IMR-90 (cell line): ENCODE measurements around the gene ERC2. TPM values are rescaled to one million over a fixed set of nuclear protein-coding genes. Genes with fewer than 3 reads are reported as not detected.

Source experiments
- ATAC-seq: fragments of 200-7000 bp; cut with Tn5 transposase; 2 replicates; pipeline ENCODE4 v1.9.1; 2020; ENCODE audit warnings: low read depth, mild to moderate bottlenecking, moderate library complexity
- BruUV-seq: library from RNA; stranded (reverse); fragments of 400-500 nt; replicated peaks from 2 replicates; lab custom pipeline; 2021; lab: Mats Ljungman, UMichigan
- CTCF ChIA-PET: fragments of 300-600 bp; formaldehyde crosslinking; extraction: SDS; loops from one replicate; lab custom pipeline; 2021; ENCODE audit warnings: antibody characterized with exemption; lab: Yijun Ruan, JAX
- POLR2A ChIA-PET: fragments of 300-600 bp; sonication (Branson Sonifier 250); formaldehyde crosslinking; loops from one replicate; lab custom pipeline; 2022; ENCODE audit warnings: antibody characterized with exemption; ENCODE audit not compliant: unreplicated experiment; lab: Charles Lee
- DNase-seq: peaks from one replicate; pipeline ENCODE4 v3.0.0; 2013
- H2AFZ ChIP-seq: replicated peaks from 2 replicates; pipeline ENCODE3; 2013; ENCODE audit warnings: low read length, mild to moderate bottlenecking; ENCODE audit not compliant: poor library complexity
- H2AK5ac ChIP-seq: 2 replicates; pipeline ENCODE4 v1.6.1; 2013; ENCODE audit warnings: low read depth, low read length, inconsistent platforms
- H2AK9ac ChIP-seq: replicated peaks from 2 replicates; pipeline ENCODE3; 2013; ENCODE audit warnings: mild to moderate bottlenecking, low read depth, low read length, moderate library complexity; ENCODE audit not compliant: poor library complexity
- H2BK120ac ChIP-seq: 2 replicates; pipeline ENCODE4 v1.6.1; 2013; ENCODE audit warnings: low read depth, low read length, inconsistent platforms
- H2BK15ac ChIP-seq: 3 replicates; pipeline ENCODE4 v1.6.1; 2013; ENCODE audit warnings: low read depth, low read length, inconsistent platforms
- H2BK20ac ChIP-seq: 2 replicates; pipeline ENCODE4 v1.6.1; 2013; ENCODE audit warnings: low read depth, mild to moderate bottlenecking, inconsistent platforms, low read length, moderate library complexity
- H2BK5ac ChIP-seq: 2 replicates; pipeline ENCODE4 v1.6.1; 2013; ENCODE audit warnings: mild to moderate bottlenecking, low read depth, low read length, inconsistent platforms; ENCODE audit not compliant: poor library complexity, severe bottlenecking
- H3K14ac ChIP-seq: replicated peaks from 2 replicates; pipeline ENCODE4 v1.6.1; 2013; ENCODE audit warnings: low read depth, low read length, inconsistent platforms
- H3K18ac ChIP-seq: 2 replicates; pipeline ENCODE4 v1.6.1; 2013; ENCODE audit warnings: low read depth, low read length, control low read depth
- H3K23ac ChIP-seq: 2 replicates; pipeline ENCODE4 v1.6.1; 2013; ENCODE audit warnings: low read depth, low read length, inconsistent platforms
- H3K27ac ChIP-seq: 2 replicates; pipeline ENCODE4 v1.5.1; 2013; ENCODE audit warnings: mild to moderate bottlenecking, control low read depth, low read length; ENCODE audit not compliant: insufficient read depth
- H3K27me3 ChIP-seq: 2 replicates; pipeline ENCODE4 v1.6.1; 2013; ENCODE audit warnings: low read length; ENCODE audit not compliant: control insufficient read depth, insufficient read depth
- H3K36me3 ChIP-seq: 2 replicates; pipeline ENCODE4 v1.6.1; 2013; ENCODE audit warnings: low read length, mixed read lengths; ENCODE audit not compliant: control insufficient read depth, insufficient read depth
- H3K4ac ChIP-seq: 2 replicates; pipeline ENCODE4 v1.6.1; 2013; ENCODE audit warnings: low read depth, low read length, inconsistent platforms
- H3K4me1 ChIP-seq: 2 replicates; pipeline ENCODE4 v1.6.1; 2013; ENCODE audit warnings: low read length, mixed read lengths; ENCODE audit not compliant: control insufficient read depth, insufficient read depth
- H3K4me2 ChIP-seq: 2 replicates; pipeline ENCODE4 v1.6.1; 2013; ENCODE audit warnings: low read depth, mild to moderate bottlenecking, control low read depth, low read length, moderate library complexity
- H3K4me3 ChIP-seq: 2 replicates; pipeline ENCODE4 v1.5.1; 2013; ENCODE audit warnings: low read depth, mild to moderate bottlenecking, control low read depth, low read length, moderate library complexity; ENCODE audit not compliant: insufficient read depth
- H3K56ac ChIP-seq: 2 replicates; pipeline ENCODE4 v1.6.1; 2013; ENCODE audit warnings: low read length, inconsistent platforms; ENCODE audit not compliant: insufficient read depth; ENCODE audit errors: extremely low read depth
- H3K79me1 ChIP-seq, 2 experiments: 2 replicates each; pipeline ENCODE4 v1.6.1; 2013; ENCODE audit warnings: low read length in 2 of 2, inconsistent platforms in 1 of 2, low read depth in 1 of 2
- H3K9ac ChIP-seq: 2 replicates; pipeline ENCODE4 v1.6.1; 2013; ENCODE audit warnings: low read depth, low read length, control low read depth
- H3K9me1 ChIP-seq: 2 replicates; pipeline ENCODE4 v1.6.1; 2013; ENCODE audit warnings: low read length, inconsistent platforms; ENCODE audit not compliant: insufficient read depth
- H3K9me3 ChIP-seq: 2 replicates; pipeline ENCODE4 v1.6.1; 2013; ENCODE audit warnings: low read length; ENCODE audit not compliant: control insufficient read depth, insufficient read depth
- H4K20me1 ChIP-seq: 2 replicates; pipeline ENCODE4 v1.6.1; 2013; ENCODE audit warnings: low read length, inconsistent platforms; ENCODE audit not compliant: insufficient read depth
- H4K5ac ChIP-seq: 2 replicates; pipeline ENCODE4 v1.6.1; 2013; ENCODE audit warnings: mild to moderate bottlenecking, low read depth, low read length, control low read depth
- H4K8ac ChIP-seq, 2 experiments: 2 replicates each; pipeline ENCODE4 v1.6.1; 2013; ENCODE audit warnings: low read depth in 2 of 2, low read length in 2 of 2, control low read depth in 1 of 2, inconsistent platforms in 1 of 2
- H4K91ac ChIP-seq: 2 replicates; pipeline ENCODE4 v1.6.1; 2013; ENCODE audit warnings: low read depth, low read length, inconsistent platforms; ENCODE audit not compliant: insufficient read depth
- BHLHE40 ChIP-seq: fragments of 150-350 bp; IDR thresholded peaks from 2 replicates; pipeline ENCODE4 v1.6.1; 2016; ENCODE audit warnings: mild to moderate bottlenecking, low read depth, low read length
- CEBPB ChIP-seq: IDR thresholded peaks from 2 replicates; pipeline ENCODE4 v1.6.1; 2012; ENCODE audit warnings: low read depth, low read length, improper control_type of control experiment
- CHD1 ChIP-seq: IDR thresholded peaks from 2 replicates; pipeline ENCODE4 v1.6.1; 2012; ENCODE audit warnings: low read depth, low read length, improper control_type of control experiment
- MAFK ChIP-seq: IDR thresholded peaks from 2 replicates; pipeline ENCODE4 v1.6.1; 2012; ENCODE audit warnings: low read depth, low read length, improper control_type of control experiment
- MAZ ChIP-seq: IDR thresholded peaks from 2 replicates; pipeline ENCODE4 v1.6.1; 2012; ENCODE audit warnings: low read depth, mild to moderate bottlenecking, low read length, improper control_type of control experiment, moderate library complexity, borderline replicate concordance
- MXI1 ChIP-seq: IDR thresholded peaks from 2 replicates; pipeline ENCODE4 v1.6.1; 2012; ENCODE audit warnings: low read depth, mild to moderate bottlenecking, low read length, moderate library complexity, borderline replicate concordance
- NFE2L2 ChIP-seq: fragments of 150-350 bp; IDR thresholded peaks from 2 replicates; pipeline ENCODE4 v1.6.1; 2016; ENCODE audit warnings: low read depth, mild to moderate bottlenecking, low read length
- RAD21 ChIP-seq: IDR thresholded peaks from 2 replicates; pipeline ENCODE4 v1.6.1; 2012; ENCODE audit warnings: low read length, improper control_type of control experiment
- RCOR1 ChIP-seq: IDR thresholded peaks from 2 replicates; pipeline ENCODE4 v1.6.1; 2012; ENCODE audit warnings: mild to moderate bottlenecking, low read length, improper control_type of control experiment; ENCODE audit not compliant: insufficient replicate concordance
- RFX5 ChIP-seq: IDR thresholded peaks from 2 replicates; pipeline ENCODE4 v1.8.0; 2012; ENCODE audit warnings: low read depth, mild to moderate bottlenecking, low read length, moderate library complexity
- SMC3 ChIP-seq: fragments of 150-350 bp; IDR thresholded peaks from 2 replicates; pipeline ENCODE4 v1.6.1; 2016; ENCODE audit warnings: low read depth, mild to moderate bottlenecking, antibody characterized with exemption, low read length, moderate library complexity
- WGBS, 2 experiments: methylation state at CpG; one replicate each; pipeline versions ENCODE4 v1.1.5 to v1.1.7; 2013; ENCODE audit warnings: missing lambda C conversion rate in 2 of 2; ENCODE audit not compliant: insufficient read length in 1 of 2; ENCODE audit errors: extremely low coverage in 2 of 2; 5-methylcytosine and 5-hydroxymethylcytosine counted together
- dilution Hi-C: fragments of 300-500 bp; cut with HindIII; formaldehyde crosslinking; loops from one replicate; pipeline ENCODE4 v1.14.3; 2018; ENCODE audit warnings: low sequenced_read_pairs; ENCODE audit not compliant: unreplicated experiment
- in situ Hi-C: fragments of 300-500 bp; cut with MboI; formaldehyde crosslinking; loops from 3 replicates; pipeline ENCODE4 v1.14.3; 2019; ENCODE audit warnings: low sequenced_read_pairs, inconsistent platforms, mixed read lengths
- intact Hi-C: fragments of 100-400 bp; cut with micrococcal nuclease; formaldehyde crosslinking; loops from 2 replicates; pipeline ENCODE4 v1.10.0; 2022
- polyA plus RNA-seq, 3 experiments: library from polyadenylated mRNA; depleted of rRNA; stranded (reverse); fragments of >200 nt; gene quantifications; 2 replicates each; pipeline ENCODE4 v1.2.3, GENCODE V29; 2012; ENCODE audit warnings: low replicate concordance in 1 of 3
- total RNA-seq: library from RNA; depleted of rRNA; stranded (reverse); fragments of >200 nt; gene quantifications from 2 replicates; pipeline ENCODE4 v1.2.3, GENCODE V29; 2012
- TF ChIP-seq, protein P1 (sequence below): fragments of 150-350 bp; IDR thresholded peaks from 2 replicates; pipeline ENCODE4 v1.6.1; 2016; ENCODE audit warnings: low read depth, mild to moderate bottlenecking, low read length, moderate library complexity, borderline replicate concordance

The ERC2 gene
- total and polyA plus RNA-seq, 2 of the 4 experiments (the other 2 are of a cell fraction), result 0.17 to 0.18 TPM

GRCh38 chr3:56233742-56234141 is 234.5 kb downstream of the ERC2 start:
- Histone ChIP-seq H2BK120ac (no peak overlapping the region), H2AFZ (no peak overlapping the region), H3K9ac (no peak overlapping the region), H3K18ac (no peak overlapping the region), H3K4me3 (no peak overlapping the region), H3K4me2 (no peak overlapping the region), H3K4ac (no peak overlapping the region), H4K8ac (no peak overlapping the region), H2AK9ac (no peak overlapping the region), H4K5ac (no peak overlapping the region), H3K27ac (no peak overlapping the region), H4K20me1 (no peaks in the 10 kb centered on the region), H2AK5ac (no peak overlapping the region), H2BK20ac (no peak overlapping the region), H2BK15ac (no peak overlapping the region), H3K79me1 (no peaks in the 10 kb centered on the region), H3K27me3 (no peaks in the 10 kb centered on the region), H3K56ac (no peak overlapping the region), H3K23ac (no peak overlapping the region), H3K14ac (no peak overlapping the region), H2BK5ac (no peak overlapping the region), H3K9me3 (no peaks in the 10 kb centered on the region), H3K4me1 (no peaks in the 10 kb centered on the region), H3K9me1 (no peaks in the 10 kb centered on the region), H3K36me3 (no peaks in the 10 kb centered on the region), H4K91ac (no peak overlapping the region)
- DNase-seq, result no peak
- intact Hi-C loops, result no loop called here
- ChIA-PET POLR2A (no interaction called here), CTCF (no interaction called here)
- dilution Hi-C loops, result no loop called here
- no TSS peak for BruUV-seq
- no peak for TF ChIP-seq RFX5
- TF ChIP-seq NFE2L2, result no peak
- TF ChIP-seq MAFK, result no peak
- TF ChIP-seq CHD1, result no peak
- no peak for TF ChIP-seq SMC3
- TF ChIP-seq, protein P1, sequence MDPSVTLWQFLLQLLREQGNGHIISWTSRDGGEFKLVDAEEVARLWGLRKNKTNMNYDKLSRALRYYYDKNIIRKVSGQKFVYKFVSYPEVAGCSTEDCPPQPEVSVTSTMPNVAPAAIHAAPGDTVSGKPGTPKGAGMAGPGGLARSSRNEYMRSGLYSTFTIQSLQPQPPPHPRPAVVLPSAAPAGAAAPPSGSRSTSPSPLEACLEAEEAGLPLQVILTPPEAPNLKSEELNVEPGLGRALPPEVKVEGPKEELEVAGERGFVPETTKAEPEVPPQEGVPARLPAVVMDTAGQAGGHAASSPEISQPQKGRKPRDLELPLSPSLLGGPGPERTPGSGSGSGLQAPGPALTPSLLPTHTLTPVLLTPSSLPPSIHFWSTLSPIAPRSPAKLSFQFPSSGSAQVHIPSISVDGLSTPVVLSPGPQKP, result no peak
- TF ChIP-seq CEBPB, result no peak
- TF ChIP-seq MAZ, result no peak
- TF ChIP-seq RAD21, result no peak
- TF ChIP-seq BHLHE40, result no peak
- TF ChIP-seq RCOR1, result no peak
- TF ChIP-seq MXI1, result no peak
- no peak for ATAC-seq
- no CpG with 5 or more reads among the region's 3 CpGs for WGBS, 2 experiments
- in situ Hi-C loops, result no loop called here
